ENCODE data around the gene CHRNB4. TPM values are rescaled to one million over a fixed set of nuclear protein-coding genes. Genes with fewer than 3 reads are reported as not detected.

The CHRNB4 gene
- total RNA-seq, result not detected in 2 replicates

GRCh38 chr15:78641102-78641748 is at the start of gene CHRNB4:
Gene CHRNB4, minus strand, starts transcription at chr15:78641210. Its CDS starts 77 bp downstream, at chr15:78641133.

GRCh38 chr15:78620527-78621421 is 20.2 kb downstream of the CHRNB4 start, which contains the start of gene CHRNA3:
Gene CHRNA3, minus strand, starts transcription at chr15:78620996. Its CDS starts 202 bp downstream, at chr15:78620794.

Other genes starting within 250 kb of the CHRNB4 start
- gene IREB2, start 203.0 kb downstream of the CHRNB4 start, total RNA-seq, result 12.7 and 28.2 TPM in 2 replicates
- gene HYKK, start 133.6 kb downstream of the CHRNB4 start, total RNA-seq, result 1.8 and 9.4 TPM in 2 replicates
- 145 and 244 TPM in 2 replicates for gene PSMA4, start 100.8 kb downstream of the CHRNB4 start, total RNA-seq
- gene CHRNA5, start 75.7 kb downstream of the CHRNB4 start, total RNA-seq, result 1.0 and 1.3 TPM in 2 replicates
- gene CHRNA3, start 20.2 kb downstream of the CHRNB4 start, total RNA-seq, result not detected in 2 replicates
- gene ADAMTS7, start 170.3 kb upstream of the CHRNB4 start, total RNA-seq, result 10.6 and 24.0 TPM in 2 replicates
- 256 and 322 TPM in 2 replicates for gene MORF4L1, start 231.7 kb upstream of the CHRNB4 start, total RNA-seq